CD4-positive, alpha-beta T cell (primary cell): ENCODE data around the gene CARF. TPM values are rescaled to one million over a fixed set of nuclear protein-coding genes. Genes with fewer than 3 reads are reported as not detected.

Experiments used
- ATAC-seq: fragments of 200-7000 bp; cut with Tn5 transposase; one replicate; pipeline ENCODE4 v1.10.0; 2022; ENCODE audit warnings: mild to moderate bottlenecking; ENCODE audit not compliant: poor library complexity
- CTCF ChIA-PET: fragments of 350-600 bp; sonication (Branson Sonifier 250); formaldehyde crosslinking; loops from one replicate; lab custom pipeline; 2021; ENCODE audit warnings: antibody characterized with exemption, inconsistent platforms; lab: Charles Lee
- POLR2A ChIA-PET: fragments of 350-600 bp; sonication (Branson Sonifier 250); formaldehyde crosslinking; loops from one replicate; lab custom pipeline; 2021; ENCODE audit warnings: antibody characterized with exemption, inconsistent platforms; lab: Charles Lee
- DNase-seq, 14 experiments: peaks; one replicate each; pipeline ENCODE4 v3.0.0-alpha.2; 2013 to 2020; ENCODE audit warnings: mixed read lengths in 2 of 14
- H3K27ac ChIP-seq, 2 donors: one replicate each; pipeline versions ENCODE4 v1.5.1 to v1.7.0; 2013; ENCODE audit warnings: low read length in 2 of 2, low read depth in 1 of 2, mild to moderate bottlenecking in 1 of 2
- H3K27me3 ChIP-seq, 2 experiments: 1 replicate in 1 of 2; 2 replicates in 1 of 2; pipeline versions ENCODE4 v1.6.1 to v1.7.0; 2013; ENCODE audit warnings: low read length in 2 of 2, control low read depth in 1 of 2, mild to moderate bottlenecking in 1 of 2, moderate library complexity in 1 of 2; ENCODE audit not compliant: insufficient read depth in 2 of 2, control insufficient read depth in 1 of 2
- H3K36me3 ChIP-seq: one replicate; pipeline ENCODE4 v1.6.1; 2013; ENCODE audit warnings: low read length, control low read depth; ENCODE audit not compliant: insufficient read depth
- H3K4me1 ChIP-seq: one replicate; pipeline ENCODE4 v1.6.1; 2013; ENCODE audit warnings: low read length, control low read depth; ENCODE audit not compliant: insufficient read depth
- H3K4me3 ChIP-seq: one replicate; pipeline ENCODE4 v1.5.1; 2013; ENCODE audit warnings: mild to moderate bottlenecking, low read length, moderate library complexity
- H3K9me3 ChIP-seq, 2 experiments: 1 replicate in 1 of 2; 2 replicates in 1 of 2; pipeline versions ENCODE4 v1.6.1 to v1.7.0; 2013; ENCODE audit warnings: low read length in 2 of 2, mild to moderate bottlenecking in 2 of 2, control low read depth in 1 of 2, moderate library complexity in 1 of 2; ENCODE audit not compliant: control insufficient read depth in 1 of 2, insufficient read depth in 1 of 2
- H3K27ac Mint-ChIP-seq: one replicate; pipeline ENCODE4 v1.8.0; 2020; ENCODE audit warnings: mixed read lengths
- H3K27me3 Mint-ChIP-seq: one replicate; pipeline ENCODE4 v1.8.0; 2021; ENCODE audit warnings: mixed read lengths
- H3K36me3 Mint-ChIP-seq: one replicate; pipeline ENCODE4 v1.8.0; 2021; ENCODE audit warnings: low read depth, mixed read lengths
- H3K4me1 Mint-ChIP-seq: one replicate; pipeline ENCODE4 v1.8.0; 2021; ENCODE audit warnings: low read depth, mixed read lengths
- H3K4me3 Mint-ChIP-seq: one replicate; pipeline ENCODE4 v1.8.0; 2020; ENCODE audit warnings: mild to moderate bottlenecking, mixed read lengths
- H3K9me3 Mint-ChIP-seq: one replicate; pipeline ENCODE4 v1.8.0; 2020; ENCODE audit warnings: mixed read lengths
- intact Hi-C, 2 experiments: fragments of 100-400 bp; cut with DNase I in 1 of 2; cut with micrococcal nuclease in 1 of 2; formaldehyde crosslinking; loops; one replicate each; pipeline versions ENCODE4 v1.15.1 to v1.9.0; 2023 to 2025; cut with DNase I, micrococcal nuclease
- total RNA-seq, 174 experiments: library from RNA in 2 of 174; stranded (reverse) in 2 of 174; gene quantifications; one replicate each; pipeline ENCODE4 v1.2.3 and lab custom pipeline; 2021 to 2026
- TF ChIP-seq, protein P1 (sequence below): fragments of 200-600 bp; IDR thresholded peaks from one replicate; pipeline ENCODE4 v1.8.0; 2022; ENCODE audit warnings: antibody characterized with exemption, mild to moderate bottlenecking

Gene CARF
- total RNA-seq, 2 experiments from 2014 or later: 9.0 to 9.6 TPM

DNA sequence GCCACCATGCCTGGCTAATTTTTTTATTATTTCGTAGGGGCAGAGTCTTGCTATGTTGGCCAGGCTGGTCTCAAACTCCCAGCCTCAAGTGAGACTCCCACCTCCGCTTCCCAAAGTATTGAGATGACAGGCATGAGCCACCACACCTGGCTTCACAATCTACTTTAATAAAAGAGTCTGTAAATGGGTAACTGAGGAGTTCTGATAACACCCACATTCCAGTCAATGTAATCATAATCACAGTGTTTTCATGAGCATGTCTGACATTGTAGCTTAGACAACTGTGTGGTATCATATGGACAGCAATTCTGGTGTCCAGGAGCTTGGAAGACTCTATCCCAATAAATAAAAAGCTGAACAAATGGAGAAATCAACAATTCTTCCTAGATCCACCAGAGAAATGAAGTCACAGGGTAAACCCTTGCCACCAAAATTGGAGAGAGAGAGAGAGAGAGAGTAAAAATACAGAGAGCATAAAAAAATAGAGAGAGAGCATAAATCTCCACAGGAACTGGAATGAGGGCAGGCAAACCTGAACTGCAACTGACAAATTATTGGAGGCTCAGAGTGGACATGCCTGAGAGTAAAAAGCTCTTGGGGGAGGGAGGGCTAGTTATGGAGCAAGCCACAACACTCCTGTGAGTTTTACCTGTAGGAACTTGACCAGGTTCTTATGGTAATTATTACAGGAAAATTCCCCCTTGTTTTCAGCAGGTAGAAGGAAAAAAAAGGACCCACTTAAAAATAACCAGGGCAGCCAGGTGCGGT lies 90.2 kb downstream of the CARF start:
- Histone ChIP-seq H3K27me3 (no peaks in the 10 kb centered on the region), H3K36me3 (no peaks in the 10 kb centered on the region), H3K4me1 (no peaks in the 10 kb centered on the region), H3K9me3 (no peaks in the 10 kb centered on the region), H3K4me3 (no peak overlapping the region), H3K27ac (no peak overlapping the region)
- Mint-ChIP-seq H3K27ac (no peak overlapping the region), H3K9me3 (no peaks in the 10 kb centered on the region), H3K4me3 (no peak overlapping the region), H3K36me3 (no peaks in the 10 kb centered on the region), H3K27me3 (no peaks in the 10 kb centered on the region), H3K4me1 (no peaks in the 10 kb centered on the region)
- POLR2A ChIA-PET: no interaction called here
- DNase-seq: no peak
- no peak for ATAC-seq
- CTCF ChIA-PET: interaction anchor here (0.6 kb wide), 1 partner anchor 774 kb away, joined by 4 read pairs; no protein-coding TSS in a partner anchor
- TF ChIP-seq, protein P1, sequence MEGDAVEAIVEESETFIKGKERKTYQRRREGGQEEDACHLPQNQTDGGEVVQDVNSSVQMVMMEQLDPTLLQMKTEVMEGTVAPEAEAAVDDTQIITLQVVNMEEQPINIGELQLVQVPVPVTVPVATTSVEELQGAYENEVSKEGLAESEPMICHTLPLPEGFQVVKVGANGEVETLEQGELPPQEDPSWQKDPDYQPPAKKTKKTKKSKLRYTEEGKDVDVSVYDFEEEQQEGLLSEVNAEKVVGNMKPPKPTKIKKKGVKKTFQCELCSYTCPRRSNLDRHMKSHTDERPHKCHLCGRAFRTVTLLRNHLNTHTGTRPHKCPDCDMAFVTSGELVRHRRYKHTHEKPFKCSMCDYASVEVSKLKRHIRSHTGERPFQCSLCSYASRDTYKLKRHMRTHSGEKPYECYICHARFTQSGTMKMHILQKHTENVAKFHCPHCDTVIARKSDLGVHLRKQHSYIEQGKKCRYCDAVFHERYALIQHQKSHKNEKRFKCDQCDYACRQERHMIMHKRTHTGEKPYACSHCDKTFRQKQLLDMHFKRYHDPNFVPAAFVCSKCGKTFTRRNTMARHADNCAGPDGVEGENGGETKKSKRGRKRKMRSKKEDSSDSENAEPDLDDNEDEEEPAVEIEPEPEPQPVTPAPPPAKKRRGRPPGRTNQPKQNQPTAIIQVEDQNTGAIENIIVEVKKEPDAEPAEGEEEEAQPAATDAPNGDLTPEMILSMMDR: no peak
- intact Hi-C loops: no loop called here

- H3K9me3 ChIP-seq: no peaks in the 10 kb centered on the region
- H3K4me3 Mint-ChIP-seq: no peak overlapping the region
- no peaks in the 10 kb centered on the region for H3K36me3 ChIP-seq
- H3K36me3 Mint-ChIP-seq: no peaks in the 10 kb centered on the region
- no peak overlapping the region for H3K27ac Mint-ChIP-seq
- DNase-seq (no peak), ATAC-seq (no peak)
- CTCF ChIA-PET: no interaction called here
- no peaks in the 10 kb centered on the region for H3K27me3 ChIP-seq
- no peak overlapping the region for H3K27ac ChIP-seq
- POLR2A ChIA-PET: no interaction called here
- no peaks in the 10 kb centered on the region for H3K9me3 Mint-ChIP-seq
- TF ChIP-seq, protein P1: no peak
- H3K4me1 ChIP-seq: no peaks in the 10 kb centered on the region
- no peaks in the 10 kb centered on the region for H3K4me1 Mint-ChIP-seq
- H3K4me3 ChIP-seq: no peak overlapping the region
- no peaks in the 10 kb centered on the region for H3K27me3 Mint-ChIP-seq
- intact Hi-C loops: no loop called here
Measured at GRCh38 chr2:203003716-203004115, 91.6 kb downstream of the CARF start.

DNA sequence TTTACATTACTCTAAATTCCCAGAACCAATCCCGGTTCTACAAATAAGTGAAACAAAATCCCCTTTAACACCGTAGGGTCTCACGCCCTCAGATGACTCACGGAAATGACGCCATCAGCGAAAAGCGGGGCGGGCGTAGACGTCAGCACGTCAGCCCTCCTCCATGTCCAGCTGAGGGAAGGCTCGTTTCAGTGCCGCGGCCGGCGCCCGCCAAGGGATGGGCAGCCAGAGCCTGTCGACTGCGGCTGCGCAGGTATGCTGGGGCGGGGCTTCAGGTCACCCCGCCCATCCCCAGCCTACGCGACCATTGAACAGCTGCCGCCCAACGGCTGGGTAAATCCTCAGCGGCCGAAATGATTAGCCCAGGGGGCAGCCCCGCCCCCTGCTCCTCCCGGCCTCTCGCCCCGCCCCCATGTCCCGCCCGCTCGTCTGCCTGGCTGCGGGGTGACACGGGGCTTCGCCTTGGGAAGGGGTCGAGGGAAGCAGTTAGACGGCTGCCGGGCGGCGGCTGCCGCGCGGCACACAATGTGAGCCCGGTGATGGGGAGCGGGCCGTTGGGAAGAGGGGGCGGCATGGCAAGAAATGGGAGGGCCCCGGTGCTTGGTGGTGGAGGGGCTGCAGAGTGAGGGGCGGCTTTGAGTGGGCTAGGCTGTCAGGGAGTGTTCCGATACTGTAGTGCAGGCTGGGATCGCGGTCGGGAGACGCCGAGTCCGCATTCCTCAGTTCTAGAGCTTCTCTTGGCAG lies 102.6 kb downstream of the CARF start, which contains the start of gene NBEAL1:
NBEAL1 (plus strand) TSS at position 420 of the 744 bp plus-strand sequence. CDS start 1,510 bp downstream, outside the sequence.
- H3K36me3 Mint-ChIP-seq: peaks cover 11% of the 10 kb centered on the region
- intact Hi-C loops: loop anchor here (5.0 to 10.0 kb wide), 7 partner anchors 102 to 1560 kb away; partner anchors contain the start of genes CYP20A1 (in 2 of the 2), BMPR2 (in 1 of the 2), CARF (in 1 of the 2) and FAM117B (in 1 of the 2)
- no peaks in the 10 kb centered on the region for H3K36me3 ChIP-seq
- TF ChIP-seq, protein P1: no peak
- peak within 1 kb of the TSS; percentile 93 for H3K27ac Mint-ChIP-seq
- DNase-seq (peak; percentile 86 to 99 (median 94)), ATAC-seq (peak; percentile 87)
- CTCF ChIA-PET: no interaction called here
- H3K4me3 ChIP-seq: peak within 1 kb of the TSS; percentile 88
- peaks cover 15% of the 10 kb centered on the region for H3K4me1 ChIP-seq
- POLR2A ChIA-PET: interaction anchor here (0.5 to 2.6 kb wide), 12 partner anchors 14 to 841 kb away, joined by 3 to 12 read pairs (median 3); partner anchors contain the start of genes CARF, CYP20A1, FAM117B and WDR12
- H3K4me1 Mint-ChIP-seq: peaks cover 50% of the 10 kb centered on the region
- no peaks in the 10 kb centered on the region for H3K27me3 ChIP-seq
- H3K9me3 Mint-ChIP-seq: no peaks in the 10 kb centered on the region
- peak within 1 kb of the TSS; percentile 64 to 86 for H3K27ac ChIP-seq
- H3K9me3 ChIP-seq: no peaks in the 10 kb centered on the region
- peak within 1 kb of the TSS; percentile 93 for H3K4me3 Mint-ChIP-seq
- no peaks in the 10 kb centered on the region for H3K27me3 Mint-ChIP-seq
